ENCODE data around the gene DENND1A. TPM values are rescaled to one million over a fixed set of nuclear protein-coding genes. Genes with fewer than 3 reads are reported as not detected.

DENND1A gene
- total and polyA plus RNA-seq, 2 of the 13 experiments (the other 11 are each of a cell fraction or from before 2014, with no cell fraction given) = 14.8 to 30.1 TPM

- peak; percentile 34; the same call in 1 of the 2 replicates for TF ChIP-seq MXD4 (CRISPR knock-in tag; IDR thresholded peaks at IDR 0.05)
- no peak for TF ChIP-seq ZBTB25 (CRISPR knock-in tag; IDR thresholded peaks at IDR 0.05)
- TF ChIP-seq FOXJ3 (CRISPR knock-in tag; IDR thresholded peaks at IDR 0.05; ENCODE audit: borderline replicate concordance) = no peak
- TF ChIP-seq MLLT10 (CRISPR knock-in tag; IDR thresholded peaks at IDR 0.05) = no peak
- no peak for TF ChIP-seq ZNF256 (CRISPR knock-in tag; conservative IDR thresholded peaks at IDR 0.05)
- TF ChIP-seq U2AF1 (optimal IDR thresholded peaks at IDR 0.05; ENCODE audit: low read depth, low read length) = no peak
- TF ChIP-seq CC2D1A (CRISPR knock-in tag; IDR thresholded peaks at IDR 0.05) = no peak
- TF ChIP-seq FUBP1 (CRISPR knock-in tag; IDR thresholded peaks at IDR 0.05; ENCODE audit: borderline replicate concordance) = no peak
- TF ChIP-seq MXD3 (CRISPR knock-in tag; IDR thresholded peaks at IDR 0.05) = peak; percentile 40; the same call in 1 of the 2 replicates
- peak; percentile 64 for TF ChIP-seq GMEB1 (CRISPR knock-in tag; IDR thresholded peaks at IDR 0.05; ENCODE audit: borderline replicate concordance)
- TF ChIP-seq ZNF317 (CRISPR knock-in tag; IDR thresholded peaks at IDR 0.05) = no peak
- TF ChIP-seq ZNF660 (CRISPR knock-in tag; IDR thresholded peaks at IDR 0.05; ENCODE audit: borderline replicate concordance, low read depth) = no peak
- TF ChIP-seq ZBTB3 (CRISPR knock-in tag; IDR thresholded peaks at IDR 0.05; ENCODE audit: borderline replicate concordance, low read depth) = 0 out of 2 replicates have a peak, but pooled peaks have one; percentile 23
- no peak for TF ChIP-seq PRDM4 (CRISPR knock-in tag; IDR thresholded peaks at IDR 0.05; ENCODE audit: borderline replicate concordance)
- TF ChIP-seq SMC3 (IDR thresholded peaks at IDR 0.05; ENCODE audit: low read length) = no peak
- 0 out of 2 replicates have a peak, but pooled peaks have one; percentile 40 for TF ChIP-seq CHCHD3 (CRISPR knock-in tag; IDR thresholded peaks at IDR 0.05)
Observed at GRCh38 chr9:123929870-123930831, at the start of gene DENND1A (continued).
